Fibroblast of pulmonary artery (primary cell): ENCODE data around the gene CACNG3.

ENCODE experiments used
- DNase-seq: peaks from one replicate; pipeline ENCODE4 v3.0.0-alpha.2; 2010; ENCODE audit warnings: low read depth
- H3K4me3 ChIP-seq: replicated peaks from 2 replicates; pipeline ENCODE4 v1.5.1; 2011; ENCODE audit warnings: low read depth, mild to moderate bottlenecking, control low read depth, low read length, moderate library complexity
- TF ChIP-seq, protein P1 (sequence below): IDR thresholded peaks from 2 replicates; pipeline ENCODE4 v1.5.1; 2011; ENCODE audit warnings: mild to moderate bottlenecking, control low read depth, low read length, inconsistent platforms; ENCODE audit errors: missing control alignments

Gene CACNG3

DNA sequence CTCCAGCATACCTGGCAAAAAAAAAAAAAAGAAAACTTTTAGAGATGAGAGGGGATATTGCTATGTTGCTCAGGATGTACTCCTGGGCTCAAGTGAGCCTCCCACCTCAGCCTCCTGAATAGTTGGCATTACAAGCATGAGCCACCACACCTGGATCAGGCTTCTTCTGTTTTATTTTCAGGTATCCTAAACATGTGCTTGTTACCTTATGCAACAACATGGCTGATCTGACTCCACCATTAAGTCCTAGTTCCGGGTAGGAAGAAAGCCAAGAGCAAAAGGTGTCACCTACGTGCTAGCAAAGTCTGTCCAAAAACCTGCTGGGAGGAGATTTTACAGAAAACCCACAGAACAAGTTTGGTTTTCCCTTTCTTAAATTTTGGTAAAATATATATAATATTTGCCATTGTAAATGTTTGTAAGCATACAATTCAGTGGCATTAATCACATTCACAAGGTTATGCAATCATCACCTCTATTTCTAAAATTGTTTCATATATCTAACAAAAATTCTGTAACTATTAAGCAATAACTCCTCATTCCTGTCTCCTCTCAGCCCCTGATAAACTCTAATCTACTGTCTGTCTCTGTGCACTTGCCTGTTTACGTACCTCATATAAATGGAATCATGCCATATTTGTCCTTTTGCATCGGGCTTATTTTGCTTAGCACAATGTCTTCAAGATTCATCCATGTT lies 9.1 kb upstream of the CACNG3 start:
- TF ChIP-seq, protein P1, sequence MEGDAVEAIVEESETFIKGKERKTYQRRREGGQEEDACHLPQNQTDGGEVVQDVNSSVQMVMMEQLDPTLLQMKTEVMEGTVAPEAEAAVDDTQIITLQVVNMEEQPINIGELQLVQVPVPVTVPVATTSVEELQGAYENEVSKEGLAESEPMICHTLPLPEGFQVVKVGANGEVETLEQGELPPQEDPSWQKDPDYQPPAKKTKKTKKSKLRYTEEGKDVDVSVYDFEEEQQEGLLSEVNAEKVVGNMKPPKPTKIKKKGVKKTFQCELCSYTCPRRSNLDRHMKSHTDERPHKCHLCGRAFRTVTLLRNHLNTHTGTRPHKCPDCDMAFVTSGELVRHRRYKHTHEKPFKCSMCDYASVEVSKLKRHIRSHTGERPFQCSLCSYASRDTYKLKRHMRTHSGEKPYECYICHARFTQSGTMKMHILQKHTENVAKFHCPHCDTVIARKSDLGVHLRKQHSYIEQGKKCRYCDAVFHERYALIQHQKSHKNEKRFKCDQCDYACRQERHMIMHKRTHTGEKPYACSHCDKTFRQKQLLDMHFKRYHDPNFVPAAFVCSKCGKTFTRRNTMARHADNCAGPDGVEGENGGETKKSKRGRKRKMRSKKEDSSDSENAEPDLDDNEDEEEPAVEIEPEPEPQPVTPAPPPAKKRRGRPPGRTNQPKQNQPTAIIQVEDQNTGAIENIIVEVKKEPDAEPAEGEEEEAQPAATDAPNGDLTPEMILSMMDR: no peak
- no peak overlapping the region for H3K4me3 ChIP-seq
- DNase-seq: no peak

DNA sequence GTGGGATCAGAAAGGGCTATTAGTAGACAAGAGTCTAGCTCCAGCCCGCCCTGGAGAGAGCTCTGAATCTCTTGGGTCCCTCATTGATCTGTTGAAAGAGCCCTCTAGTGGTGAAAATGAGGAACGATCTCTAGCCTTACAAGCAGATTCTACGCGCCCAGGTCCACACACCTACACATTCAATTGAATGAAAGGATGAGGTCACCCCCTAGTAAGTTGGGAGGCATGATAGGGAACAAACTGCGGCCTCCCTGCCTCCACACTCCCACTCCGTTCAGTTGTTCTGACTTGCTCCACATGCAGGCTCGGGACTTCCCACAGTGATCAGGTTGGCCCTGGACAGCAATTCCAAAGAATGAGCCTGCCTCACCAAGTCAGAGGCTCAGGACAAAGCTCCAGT lies 2.9 kb upstream of the CACNG3 start:
- TF ChIP-seq, protein P1: peak; percentile 55

DNA sequence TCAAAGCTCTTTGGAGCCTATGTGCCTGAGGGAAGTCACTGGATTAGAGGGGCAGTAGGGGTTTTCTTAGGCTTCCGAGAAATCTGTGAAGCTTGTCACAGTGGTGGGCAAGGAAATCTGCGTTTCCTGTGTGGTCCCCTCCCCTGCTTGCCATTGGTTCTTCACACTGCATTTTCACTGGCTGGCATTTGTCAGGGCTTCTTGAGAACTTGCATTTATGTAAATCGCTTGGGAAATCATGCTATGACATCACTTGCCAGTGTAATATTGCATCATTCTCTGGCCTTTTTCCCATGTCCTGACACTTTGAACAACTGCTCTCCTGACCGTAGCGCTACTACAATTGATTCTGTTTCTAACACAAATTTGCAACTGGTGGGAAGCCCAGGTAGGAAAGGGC lies 1.8 kb downstream of the CACNG3 start:
- TF ChIP-seq, protein P1: no peak
- H3K4me3 ChIP-seq: no peak overlapping the region
- DNase-seq: no peak

More for the DNA sequence above, 2.9 kb upstream of the CACNG3 start:
- peak; percentile 29 for DNase-seq
- H3K4me3 ChIP-seq: no peak overlapping the region

DNA sequence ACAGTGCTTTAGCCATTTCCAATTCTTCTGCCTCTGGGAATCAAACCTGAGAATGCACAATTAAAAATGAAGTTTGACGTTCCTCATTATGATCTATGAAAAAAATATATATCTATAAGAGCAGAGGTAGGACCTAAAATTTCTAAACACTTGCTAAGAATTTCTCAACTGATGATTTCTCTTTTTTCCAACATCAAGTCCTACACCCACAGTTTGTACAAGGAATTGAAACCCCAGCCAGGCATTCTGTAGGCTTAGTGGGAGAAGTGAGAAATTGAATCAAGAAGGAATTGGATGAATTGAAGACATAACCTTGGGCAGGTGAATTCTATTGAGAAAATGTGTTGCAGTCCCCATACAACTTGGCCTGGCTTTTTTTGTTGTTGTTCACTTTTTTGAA lies 2.7 kb downstream of the CACNG3 start:
- no peak for DNase-seq
- no peak overlapping the region for H3K4me3 ChIP-seq
- TF ChIP-seq, protein P1: no peak

DNA sequence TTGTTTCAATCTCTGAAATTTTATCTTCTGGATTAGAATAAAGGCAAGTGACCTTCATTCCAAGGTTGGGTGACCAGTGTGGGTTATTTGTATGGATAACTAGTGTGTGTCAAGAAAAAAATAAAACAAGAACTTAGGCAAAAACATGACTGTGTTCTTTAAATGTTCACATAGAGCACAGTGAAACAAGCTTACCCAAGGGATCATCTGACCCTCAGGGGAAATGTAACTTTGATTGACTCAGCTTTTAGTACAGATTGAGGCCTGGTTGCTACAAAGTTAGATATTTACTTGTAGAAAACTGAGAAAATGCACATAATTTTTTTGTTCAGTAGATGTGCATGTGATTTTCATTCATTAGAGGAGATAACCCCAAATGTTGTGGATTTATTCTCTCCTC lies 6.7 kb downstream of the CACNG3 start:
- no peak overlapping the region for H3K4me3 ChIP-seq
- TF ChIP-seq, protein P1: no peak
- DNase-seq: no peak

DNA sequence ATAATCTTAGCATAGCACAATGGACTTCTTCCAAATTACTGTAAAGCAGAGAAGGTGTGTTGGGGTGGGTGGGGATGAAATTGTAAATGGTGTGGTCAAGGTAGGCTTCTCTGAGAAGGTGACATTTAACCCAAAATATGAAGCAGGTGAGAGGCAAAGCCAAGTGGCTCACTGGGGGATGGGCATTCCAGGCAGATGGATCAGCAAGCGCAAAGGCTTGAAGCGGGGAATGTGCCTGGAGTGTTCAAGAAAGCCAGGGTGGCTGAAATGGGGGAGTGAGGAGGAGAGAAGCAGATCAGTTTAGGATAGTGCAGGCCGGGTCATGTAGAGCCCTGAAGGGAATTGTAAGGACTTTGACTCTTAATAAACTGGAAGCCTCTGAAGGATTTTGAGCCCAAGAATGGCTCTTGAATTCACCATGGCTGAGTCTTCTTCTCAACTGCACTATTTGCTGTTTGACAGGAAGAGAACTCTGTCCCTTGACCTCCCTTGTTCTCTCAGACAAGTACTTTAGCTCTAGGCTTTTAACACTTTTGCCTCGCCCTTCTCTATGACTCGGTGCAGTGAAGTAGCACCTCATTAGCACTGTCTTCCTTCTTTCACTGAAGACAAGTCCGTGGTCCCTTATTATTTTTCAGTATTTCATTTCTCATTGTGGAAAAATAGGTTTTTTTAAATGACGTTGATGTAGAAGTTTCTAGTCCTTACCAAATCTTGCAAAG lies 14.7 kb downstream of the CACNG3 start:
- no peak for DNase-seq
- no peak overlapping the region for H3K4me3 ChIP-seq
- TF ChIP-seq, protein P1: no peak
